GM10248 (cell line): Measurements from ENCODE around the gene ZDHHC12.
A peak's percentile ranks its signal among the peaks of the same experiment; 100 is the strongest.

Experiments
- CTCF ChIA-PET: fragments of 300-600 bp; sonication (Branson Sonifier 250); formaldehyde crosslinking; extraction: SDS; loops from one replicate; lab custom pipeline; 2021; ENCODE audit warnings: antibody characterized with exemption; lab: Yijun Ruan, JAX
- POLR2A ChIA-PET: fragments of 350-650 bp; sonication (Branson Sonifier 250); formaldehyde crosslinking; extraction: SDS; loops from one replicate; lab custom pipeline; 2020; ENCODE audit warnings: antibody characterized with exemption; lab: Yijun Ruan, JAX
- DNase-seq: peaks from one replicate; pipeline ENCODE4 v3.0.0; 2012; ENCODE audit errors: extremely low spot score
- CTCF ChIP-seq: IDR thresholded peaks from 2 replicates; pipeline ENCODE4 v1.5.1; 2012; ENCODE audit warnings: mild to moderate bottlenecking, low read depth; ENCODE audit errors: extremely low read depth, missing control alignments, control extremely low read depth

The ZDHHC12 gene

GRCh38 chr9:128685636-128686489, 38.1 kb downstream of the ZDHHC12 start:
- no peak for TF ChIP-seq CTCF
- ChIA-PET CTCF (interaction anchor here (1.2 to 2.1 kb wide), 4 partner anchors 10 to 247 kb away, joined by 3 to 9 read pairs (median 5); partner anchors contain the start of gene PKN3), POLR2A (interaction anchor here (0.6 to 2.5 kb wide), 4 partner anchors 15 to 160 kb away, joined by 3 to 12 read pairs (median 4); partner anchors contain the start of gene SPTAN1)
- peak; percentile 65 for DNase-seq

DNA sequence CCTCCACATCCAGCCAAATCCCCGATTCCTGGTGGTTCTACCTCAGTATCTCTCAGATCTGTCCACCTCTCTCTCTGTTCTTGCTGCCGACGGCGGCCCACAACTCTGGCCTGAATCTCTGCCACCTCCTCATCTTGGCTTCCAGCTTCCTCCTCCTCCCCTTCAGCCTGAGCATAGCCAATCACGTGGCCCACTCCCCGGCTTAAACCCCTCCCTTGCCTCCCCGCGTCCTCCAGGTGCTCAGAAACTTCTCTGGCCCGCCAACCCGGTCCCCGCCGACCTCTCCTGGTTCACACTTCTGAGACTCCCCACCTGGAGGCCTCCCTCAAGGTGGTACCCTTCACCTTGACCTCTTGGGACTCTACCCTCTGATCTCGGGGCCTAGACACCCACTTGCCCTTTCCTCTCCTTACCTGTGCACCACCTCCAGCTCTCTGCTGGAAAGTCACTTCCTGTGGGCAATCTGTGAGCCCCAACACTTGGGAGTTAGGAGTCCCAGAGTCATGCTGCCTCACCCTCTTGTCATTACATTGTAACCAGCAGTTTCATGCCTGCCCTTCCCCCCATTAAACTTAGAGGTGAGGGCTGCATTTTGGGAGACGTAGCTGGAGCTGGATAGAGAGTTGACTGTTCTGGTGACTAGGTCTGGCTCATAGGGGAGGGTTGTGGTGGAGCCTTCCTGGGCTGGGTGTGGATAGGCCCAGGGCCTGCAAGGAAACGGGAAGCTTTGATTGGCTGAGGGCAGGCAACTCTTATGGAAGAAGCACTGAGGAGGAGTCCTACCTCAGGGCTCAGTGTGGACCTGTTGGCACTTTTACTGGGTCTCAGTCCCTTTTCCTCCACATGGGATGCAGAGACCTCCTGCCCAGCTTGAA, 39.4 kb downstream of the ZDHHC12 start:
- TF ChIP-seq CTCF = no peak
- peak; percentile 88 for DNase-seq
- ChIA-PET POLR2A (interaction anchor here (0.6 to 2.5 kb wide), 5 partner anchors 11 to 132 kb away, joined by 3 to 12 read pairs (median 3); partner anchors contain the start of gene SPTAN1), CTCF (interaction anchor here (1.1 to 2.1 kb wide), 5 partner anchors 10 to 246 kb away, joined by 3 to 9 read pairs (median 4); partner anchors contain the start of gene PKN3)

- CTCF ChIA-PET = interaction anchor here (1.5 to 2.1 kb wide), 2 partner anchors 13 to 18 kb away, joined by 3 to 9 read pairs; partner anchors contain the start of gene PKN3
- no peak for DNase-seq
- TF ChIP-seq CTCF = no peak
- POLR2A ChIA-PET = interaction anchor here (0.6 to 2.5 kb wide), 4 partner anchors 11 to 132 kb away, joined by 3 to 12 read pairs (median 4); partner anchors contain the start of gene SPTAN1
These were observed 39.9 kb downstream of the ZDHHC12 start for GRCh38 chr9:128684065-128684324.

DNA sequence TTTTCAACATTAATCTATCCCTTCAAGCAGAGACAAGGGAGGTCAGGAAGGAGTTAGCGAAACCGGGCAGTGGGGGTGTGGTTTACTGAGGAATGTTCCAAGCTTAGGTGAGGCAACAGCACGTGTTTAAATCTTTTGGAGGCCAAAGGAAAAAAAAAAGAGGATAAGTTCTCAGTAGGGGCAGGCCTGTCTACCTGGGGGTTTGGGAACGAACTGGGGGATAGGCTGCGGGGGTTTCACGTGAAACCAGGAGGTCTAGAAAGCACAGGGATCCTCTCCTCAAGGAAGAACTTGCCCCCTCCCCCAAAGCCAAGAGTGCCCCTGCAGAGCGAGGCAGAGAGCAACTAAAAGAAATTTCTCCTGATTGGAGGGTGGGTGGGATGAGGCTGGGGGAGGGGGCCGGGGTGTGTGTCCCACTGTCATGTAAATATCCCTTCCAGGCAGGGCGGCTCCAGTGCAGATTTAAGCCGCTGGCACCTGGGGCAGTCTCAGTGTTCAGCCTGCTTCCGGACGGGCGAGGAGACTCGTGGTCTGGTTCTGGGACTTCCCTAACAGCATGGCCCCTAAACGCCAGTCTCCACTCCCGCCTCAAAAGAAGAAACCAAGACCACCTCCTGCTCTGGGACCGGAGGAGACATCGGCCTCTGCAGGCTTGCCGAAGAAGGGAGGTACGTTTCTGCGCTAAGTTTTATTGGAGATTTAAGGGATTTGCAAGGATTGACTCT, 40.4 kb downstream of the ZDHHC12 start:
- CTCF ChIA-PET = interaction anchor here (0.7 to 2.1 kb wide), 3 partner anchors 14 to 50 kb away, joined by 3 to 9 read pairs (median 3); partner anchors contain the start of gene PKN3
- no peak for TF ChIP-seq CTCF

DNA sequence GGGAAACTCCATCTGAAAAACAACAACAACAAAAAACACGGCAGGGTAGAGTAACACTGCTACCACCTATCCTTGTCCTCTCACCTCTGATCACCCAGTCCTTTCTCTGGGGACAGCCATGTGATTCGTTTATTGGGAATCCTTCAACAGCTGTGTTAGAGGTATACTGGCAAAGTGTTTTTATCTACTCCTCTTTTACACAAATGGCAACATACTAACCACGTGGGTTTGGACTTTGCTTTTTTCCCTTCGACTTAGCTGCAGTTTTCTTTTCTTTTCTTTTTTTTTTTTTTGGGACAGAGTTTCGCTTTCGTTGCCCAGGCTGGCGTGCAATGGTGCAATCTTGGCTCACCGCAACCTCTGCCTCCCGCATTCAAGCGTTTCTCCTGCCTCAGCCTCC, 46.1 kb downstream of the ZDHHC12 start:
- ChIA-PET POLR2A (interaction anchor here (1.0 kb wide), 1 partner anchor 125 kb away, joined by 3 read pairs; the partner anchor contains the start of gene SPTAN1), CTCF (interaction anchor here (1.1 to 2.9 kb wide), 2 partner anchors 20 to 24 kb away, joined by 3 to 8 read pairs; partner anchors contain the start of gene PKN3)
- DNase-seq = no peak
- TF ChIP-seq CTCF = no peak

More for the DNA sequence above, 40.4 kb downstream of the ZDHHC12 start:
- POLR2A ChIA-PET = interaction anchor here (0.7 to 2.5 kb wide), 6 partner anchors 10 to 389 kb away, joined by 3 to 12 read pairs (median 5); partner anchors contain the start of gene SPTAN1
- peak; percentile 54 for DNase-seq
